H4 (cell line): Measurements from ENCODE around the gene PCDHB3. TPM values are rescaled to one million over a fixed set of nuclear protein-coding genes. Genes with fewer than 3 reads are reported as not detected.
"Not testable (repeated sequence)": the region's sequence is repeated elsewhere in the genome, so short reads cannot be mapped to it uniquely, and the experiment has no call there.

ENCODE experiments used
- DNase-seq: peaks from one replicate; pipeline ENCODE4 v3.0.0-alpha.2; 2015; ENCODE audit warnings: low spot score
- total RNA-seq: library from RNA; depleted of rRNA; stranded (reverse); fragments of >200 nt; shearing (Covaris generic); gene quantifications from 2 replicates; pipeline ENCODE4 v1.2.3, GENCODE V29; 2014; rRNA removed

The PCDHB3 gene
- total RNA-seq, 1 experiment from 2014 or later: 0.21 TPM

DNA sequence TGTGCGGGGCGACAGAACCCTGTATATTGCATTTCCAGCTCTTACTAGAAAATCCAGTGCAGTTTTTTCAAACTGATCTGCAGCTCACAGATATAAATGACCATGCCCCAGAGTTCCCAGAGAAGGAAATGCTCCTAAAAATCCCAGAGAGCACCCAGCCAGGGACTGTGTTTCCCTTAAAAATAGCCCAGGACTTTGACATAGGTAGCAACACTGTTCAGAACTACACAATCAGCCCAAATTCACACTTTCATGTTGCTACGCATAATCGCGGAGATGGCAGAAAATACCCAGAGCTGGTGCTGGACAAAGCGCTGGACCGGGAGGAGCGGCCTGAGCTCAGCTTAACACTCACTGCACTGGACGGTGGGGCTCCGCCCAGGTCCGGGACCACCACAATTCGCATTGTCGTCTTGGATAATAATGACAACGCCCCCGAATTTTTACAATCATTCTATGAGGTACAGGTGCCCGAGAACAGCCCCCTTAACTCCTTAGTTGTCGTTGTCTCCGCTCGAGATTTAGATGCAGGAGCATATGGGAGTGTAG, 35.5 kb downstream of the PCDHB3 start:
- no peak for DNase-seq

DNA sequence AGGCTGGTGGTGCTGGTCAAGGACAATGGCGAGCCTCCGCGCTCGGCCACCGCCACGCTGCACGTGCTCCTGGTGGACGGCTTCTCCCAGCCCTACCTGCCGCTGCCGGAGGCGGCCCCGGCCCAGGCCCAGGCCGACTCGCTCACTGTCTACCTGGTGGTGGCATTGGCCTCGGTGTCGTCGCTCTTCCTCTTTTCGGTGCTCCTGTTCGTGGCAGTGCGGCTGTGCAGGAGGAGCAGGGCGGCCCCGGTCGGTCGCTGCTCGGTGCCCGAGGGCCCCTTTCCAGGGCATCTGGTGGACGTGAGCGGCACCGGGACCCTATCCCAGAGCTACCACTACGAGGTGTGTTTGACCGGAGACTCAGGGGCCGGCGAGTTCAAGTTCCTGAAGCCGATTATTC, 37.1 kb downstream of the PCDHB3 start:
- not testable (repeated sequence) for DNase-seq

DNA sequence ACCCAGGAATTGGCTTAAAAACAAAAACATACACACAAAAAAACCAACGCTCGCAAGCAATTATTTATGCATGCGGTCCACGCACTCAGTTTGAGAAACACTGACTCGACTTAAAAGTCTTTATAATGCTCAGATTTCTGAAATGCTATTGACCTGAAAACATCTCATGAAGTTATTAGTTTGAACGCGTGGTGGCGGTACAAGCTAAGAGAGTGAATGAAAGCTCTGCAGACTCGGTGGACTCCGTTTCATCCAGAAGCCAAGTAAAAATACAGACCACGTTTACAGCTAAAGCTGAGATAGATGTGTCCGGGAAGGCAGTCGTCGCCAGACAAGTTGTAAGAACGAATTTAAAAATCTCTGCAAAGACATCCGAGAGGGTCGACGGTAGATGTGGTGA, 49.5 kb downstream of the PCDHB3 start, which contains the start of gene PCDHB6:
Gene PCDHB6, plus strand, starts transcription at position 246 of the 400 bp plus-strand sequence. CDS start 201 bp downstream, outside the sequence.
- peak; percentile 34 for DNase-seq

DNA sequence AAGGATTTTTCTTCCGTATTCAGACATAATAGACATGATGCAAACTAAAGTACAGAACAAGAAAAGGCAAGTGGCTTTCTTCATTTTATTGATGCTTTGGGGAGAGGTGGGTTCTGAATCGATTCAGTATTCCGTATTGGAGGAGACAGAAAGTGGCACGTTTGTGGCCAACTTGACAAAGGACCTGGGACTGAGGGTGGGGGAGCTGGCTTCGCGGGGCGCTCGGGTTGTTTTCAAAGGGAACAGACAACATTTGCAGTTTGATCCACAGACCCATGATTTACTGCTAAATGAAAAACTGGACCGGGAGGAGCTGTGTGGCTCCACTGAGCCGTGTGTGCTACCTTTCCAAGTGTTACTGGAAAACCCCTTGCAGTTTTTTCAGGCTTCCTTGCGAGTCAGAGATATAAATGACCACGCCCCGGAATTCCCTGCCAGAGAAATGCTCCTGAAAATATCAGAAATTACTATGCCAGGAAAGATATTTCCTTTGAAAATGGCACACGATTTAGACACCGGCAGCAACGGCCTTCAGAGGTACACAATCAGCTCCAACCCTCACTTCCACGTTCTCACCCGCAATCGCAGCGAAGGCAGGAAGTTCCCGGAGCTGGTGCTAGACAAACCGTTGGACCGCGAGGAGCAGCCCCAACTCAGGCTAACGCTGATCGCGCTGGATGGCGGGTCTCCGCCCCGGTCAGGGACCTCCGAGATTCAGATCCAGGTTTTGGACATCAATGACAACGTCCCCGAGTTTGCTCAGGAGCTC, 50.1 kb downstream of the PCDHB3 start:
- DNase-seq: no peak

GRCh38 chr5:141150993-141151325, 50.7 kb downstream of the PCDHB3 start:
- DNase-seq: no peak

DNA sequence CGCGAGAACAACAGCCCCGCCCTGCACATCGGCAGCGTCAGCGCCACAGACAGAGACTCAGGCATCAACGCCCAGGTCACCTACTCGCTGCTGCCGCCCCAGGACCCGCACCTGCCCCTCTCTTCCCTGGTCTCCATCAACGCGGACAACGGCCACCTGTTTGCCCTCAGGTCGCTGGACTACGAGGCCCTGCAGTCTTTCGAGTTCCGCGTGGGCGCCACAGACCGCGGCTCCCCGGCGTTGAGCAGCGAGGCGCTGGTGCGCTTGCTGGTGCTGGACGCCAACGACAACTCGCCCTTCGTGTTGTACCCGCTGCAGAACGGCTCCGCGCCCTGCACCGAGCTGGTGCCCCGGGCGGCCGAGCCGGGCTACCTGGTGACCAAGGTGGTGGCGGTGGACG, 51.4 kb downstream of the PCDHB3 start:
- not testable (repeated sequence) for DNase-seq

DNA sequence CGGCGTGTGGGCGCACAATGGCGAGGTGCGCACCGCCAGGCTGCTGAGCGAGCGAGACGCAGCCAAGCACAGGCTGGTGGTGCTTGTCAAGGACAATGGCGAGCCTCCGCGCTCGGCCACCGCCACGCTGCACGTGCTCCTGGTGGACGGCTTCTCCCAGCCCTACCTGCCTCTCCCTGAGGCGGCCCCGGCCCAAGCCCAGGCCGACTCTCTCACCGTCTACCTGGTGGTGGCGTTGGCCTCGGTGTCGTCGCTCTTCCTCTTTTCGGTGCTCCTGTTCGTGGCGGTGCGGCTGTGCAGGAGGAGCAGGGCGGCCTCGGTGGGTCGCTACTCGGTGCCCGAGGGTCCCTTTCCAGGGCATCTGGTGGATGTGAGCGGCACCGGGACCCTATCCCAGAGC, 51.8 kb downstream of the PCDHB3 start:
- DNase-seq: not testable (repeated sequence)

Other genes with a start within 250 kb of the PCDHB3 start
- 0.02 and 0.08 TPM in 2 replicates for gene PCDHA10, start 244.6 kb upstream of the PCDHB3 start, total RNA-seq
- 5.0 and 7.7 TPM in 2 replicates for gene PCDHA11, start 231.5 kb upstream of the PCDHB3 start, total RNA-seq
- 0.21 and 0.60 TPM in 2 replicates for gene PCDHA12, start 225.2 kb upstream of the PCDHB3 start, total RNA-seq
- gene PCDHA13, start 218.3 kb upstream of the PCDHB3 start, total RNA-seq: 0.41 and 0.50 TPM in 2 replicates
- 1.1 TPM in 2 replicates for gene PCDHAC1, start 174.2 kb upstream of the PCDHB3 start, total RNA-seq
- 1.5 and 1.8 TPM in 2 replicates for gene PCDHAC2, start 134.0 kb upstream of the PCDHB3 start, total RNA-seq
- not detected in 2 replicates for gene PCDHB1, start 49.1 kb upstream of the PCDHB3 start, total RNA-seq
- 15.0 and 26.2 TPM in 2 replicates for gene PCDHB2, start 5.9 kb upstream of the PCDHB3 start, total RNA-seq
- 0.21 TPM in 1 of 2 replicates, not detected in the other for gene PCDHB4, start 21.3 kb downstream of the PCDHB3 start, total RNA-seq
- gene PCDHB5, start 34.7 kb downstream of the PCDHB3 start, total RNA-seq: 1.0 and 1.2 TPM in 2 replicates
- 3.6 and 4.1 TPM in 2 replicates for gene PCDHB6, start 49.6 kb downstream of the PCDHB3 start, total RNA-seq
- 5.1 and 6.9 TPM in 2 replicates for gene PCDHB7, start 72.2 kb downstream of the PCDHB3 start, total RNA-seq
- gene PCDHB8, start 77.3 kb downstream of the PCDHB3 start, total RNA-seq: 12.4 and 12.7 TPM in 2 replicates
- 3.3 and 3.7 TPM in 2 replicates for gene PCDHB16, start 81.9 kb downstream of the PCDHB3 start, total RNA-seq
- 10.0 and 11.9 TPM in 2 replicates for gene PCDHB9, start 86.7 kb downstream of the PCDHB3 start, total RNA-seq
- 2.9 and 4.5 TPM in 2 replicates for gene PCDHB10, start 91.9 kb downstream of the PCDHB3 start, total RNA-seq
- gene PCDHB11, start 99.2 kb downstream of the PCDHB3 start, total RNA-seq: 4.5 and 5.6 TPM in 2 replicates
- 5.2 and 5.6 TPM in 2 replicates for gene PCDHB12, start 108.2 kb downstream of the PCDHB3 start, total RNA-seq
- 1.2 and 2.0 TPM in 2 replicates for gene PCDHB13, start 113.4 kb downstream of the PCDHB3 start, total RNA-seq
- gene PCDHB14, start 122.9 kb downstream of the PCDHB3 start, total RNA-seq: 5.6 and 6.2 TPM in 2 replicates
- gene PCDHB15, start 144.9 kb downstream of the PCDHB3 start, total RNA-seq: 0.16 and 2.1 TPM in 2 replicates
- not detected in 2 replicates for gene SLC25A2, start 203.6 kb downstream of the PCDHB3 start, total RNA-seq
- gene TAF7, start 220.3 kb downstream of the PCDHB3 start, total RNA-seq: 51.2 and 74.8 TPM in 2 replicates
- 0.51 and 1.6 TPM in 2 replicates for gene PCDHGA1, start 230.0 kb downstream of the PCDHB3 start, total RNA-seq
- gene PCDHGA2, start 238.3 kb downstream of the PCDHB3 start, total RNA-seq: 0.99 and 1.6 TPM in 2 replicates
- gene PCDHGA3, start 243.4 kb downstream of the PCDHB3 start, total RNA-seq: 10.3 and 11.5 TPM in 2 replicates
- gene PCDHGB1, start 249.6 kb downstream of the PCDHB3 start, total RNA-seq: 0.43 and 3.1 TPM in 2 replicates